ENCODE results near the gene INMT. TPM values are rescaled to one million over a fixed set of nuclear protein-coding genes. Genes with fewer than 3 reads are reported as not detected.
"Not testable (repeated sequence)": the region's sequence is repeated elsewhere in the genome, so short reads cannot be mapped to it uniquely, and the experiment has no call there.

The INMT gene
- total and polyA plus RNA-seq, 8 donors, result 1.8 to 27.2 (median 7.1) TPM

- no peaks in the 10 kb centered on the region for H3K27me3 ChIP-seq
- H3K9me3 ChIP-seq, result peaks cover under 1 to 13% (median 9%) of the 10 kb centered on the region in 4 donors
- H3K4me3 ChIP-seq, result no peak overlapping the region
- H3K36me3 ChIP-seq, result no peaks in the 10 kb centered on the region
- intact Hi-C loops (cut with DNase I; ENCODE audit: low total_unique reads), result no loop called here
- H3K27ac ChIP-seq, result no peak overlapping the region
- TF ChIP-seq POLR2AphosphoS5 (IDR thresholded peaks at IDR 0.05), result no peak
- TF ChIP-seq EP300 (IDR thresholded peaks at IDR 0.05), result no peak
- no peak for TF ChIP-seq CTCF (IDR thresholded peaks at IDR 0.05)
- no peak for TF ChIP-seq POLR2A (IDR thresholded peaks at IDR 0.05)
- H3K4me1 ChIP-seq, result no peaks in the 10 kb centered on the region
- no peak for DNase-seq
- 79 to 87% (median 80%) methylated on average over 6 of the region's 6 CpGs for WGBS, 5 donors
These were observed 38.5 kb upstream of the INMT start for GRCh38 chr7:30713392-30713791.

GRCh38 chr7:30714129-30714528, 37.8 kb upstream of the INMT start:
- WGBS, 5 donors, result 93 to 100% (median 96%) methylated on average over 1 of the region's 1 CpG
- Histone ChIP-seq H3K4me3 (no peak overlapping the region), H3K27ac (no peak overlapping the region), H3K4me1 (no peaks in the 10 kb centered on the region), H3K36me3 (no peaks in the 10 kb centered on the region), H3K27me3 (no peaks in the 10 kb centered on the region), H3K9me3 (peaks cover 3 to 21% (median 16%) of the 10 kb centered on the region in 4 donors)
- DNase-seq, result no peak
- TF ChIP-seq POLR2AphosphoS5 (IDR thresholded peaks at IDR 0.05) (no peak), POLR2A (IDR thresholded peaks at IDR 0.05) (no peak), EP300 (IDR thresholded peaks at IDR 0.05) (no peak), CTCF (IDR thresholded peaks at IDR 0.05) (no peak)
- intact Hi-C loops (cut with DNase I; ENCODE audit: low total_unique reads), result no loop called here

- Histone ChIP-seq H3K27me3 (no peaks in the 10 kb centered on the region), H3K27ac (no peak overlapping the region), H3K4me1 (no peaks in the 10 kb centered on the region), H3K36me3 (no peaks in the 10 kb centered on the region), H3K9me3 (peaks cover 3 to 32% (median 18%) of the 10 kb centered on the region in 4 donors), H3K4me3 (no peak overlapping the region)
- intact Hi-C loops (cut with DNase I; ENCODE audit: low total_unique reads), result no loop called here
- no peak for DNase-seq
- 63 to 68% (median 66%) methylated on average over 2 of the region's 2 CpGs for WGBS, 5 donors
- TF ChIP-seq POLR2AphosphoS5 (IDR thresholded peaks at IDR 0.05), result no peak
- TF ChIP-seq POLR2A (IDR thresholded peaks at IDR 0.05), result no peak
- no peak for TF ChIP-seq EP300 (IDR thresholded peaks at IDR 0.05)
- TF ChIP-seq CTCF (IDR thresholded peaks at IDR 0.05), result no peak
These were observed 34.8 kb upstream of the INMT start for GRCh38 chr7:30717181-30717580.

- H3K36me3 ChIP-seq; H3K4me1 ChIP-seq; H3K27ac ChIP-seq; DNase-seq; H3K4me3 ChIP-seq; H3K27me3 ChIP-seq; intact Hi-C loops (cut with DNase I; ENCODE audit: low total_unique reads): not testable (repeated sequence)
- WGBS, 5 donors, result 86 to 95% (median 90%) methylated on average over 2 of the region's 2 CpGs
- peaks cover 3 to 32% (median 18%) of the 10 kb centered on the region in 4 donors for H3K9me3 ChIP-seq
These were observed 32.5 kb upstream of the INMT start for GRCh38 chr7:30719434-30719833.

GRCh38 chr7:30721211-30721610, 30.7 kb upstream of the INMT start:
- Histone ChIP-seq H3K9me3 (peaks cover 3 to 32% (median 18%) of the 10 kb centered on the region in 4 donors), H3K27ac (no peak overlapping the region), H3K4me1 (no peaks in the 10 kb centered on the region), H3K36me3 (no peaks in the 10 kb centered on the region), H3K4me3 (no peak overlapping the region), H3K27me3 (no peaks in the 10 kb centered on the region)
- 85 to 100% (median 92%) methylated on average over 1 of the region's 1 CpG for WGBS, 5 donors
- no peak for TF ChIP-seq EP300 (IDR thresholded peaks at IDR 0.05)
- no peak for TF ChIP-seq POLR2A (IDR thresholded peaks at IDR 0.05)
- no peak for TF ChIP-seq POLR2AphosphoS5 (IDR thresholded peaks at IDR 0.05)
- DNase-seq, result no peak
- intact Hi-C loops (cut with DNase I; ENCODE audit: low total_unique reads), result no loop called here
